GM10266 (cell line): ENCODE measurements around the gene CCSER1.
"Not testable (repeated sequence)": the region's sequence is repeated elsewhere in the genome, so short reads cannot be mapped to it uniquely, and the experiment has no call there.

ENCODE experiments used
- DNase-seq: peaks from one replicate; pipeline ENCODE4 v3.0.0; 2012; ENCODE audit errors: extremely low spot score
- TF ChIP-seq, protein P1 (sequence below): IDR thresholded peaks from 2 replicates; pipeline ENCODE4 v1.5.1; 2012; ENCODE audit warnings: mild to moderate bottlenecking, low read depth; ENCODE audit not compliant: control insufficient read depth, insufficient read depth; ENCODE audit errors: missing control alignments

Gene CCSER1

DNA sequence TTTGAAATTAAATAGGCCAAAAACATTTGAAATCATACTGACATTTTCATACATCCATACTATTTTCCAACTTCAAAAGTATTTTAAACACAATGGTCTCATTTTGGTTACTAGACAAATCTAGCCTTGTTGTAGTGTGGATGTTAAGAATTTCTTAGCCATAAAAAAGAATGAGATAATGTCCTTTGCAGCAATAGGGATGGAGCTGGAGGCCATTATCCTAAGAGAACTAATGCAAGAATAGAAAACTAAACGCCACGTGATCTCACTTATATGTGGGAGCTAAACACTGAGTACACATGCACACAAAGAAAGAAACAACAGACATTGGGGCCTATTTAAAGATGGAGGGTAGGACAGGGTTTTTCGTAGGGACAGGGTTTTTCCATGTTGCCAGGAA, 153.8 kb downstream of the CCSER1 start:
- no peak for DNase-seq
- TF ChIP-seq, protein P1, sequence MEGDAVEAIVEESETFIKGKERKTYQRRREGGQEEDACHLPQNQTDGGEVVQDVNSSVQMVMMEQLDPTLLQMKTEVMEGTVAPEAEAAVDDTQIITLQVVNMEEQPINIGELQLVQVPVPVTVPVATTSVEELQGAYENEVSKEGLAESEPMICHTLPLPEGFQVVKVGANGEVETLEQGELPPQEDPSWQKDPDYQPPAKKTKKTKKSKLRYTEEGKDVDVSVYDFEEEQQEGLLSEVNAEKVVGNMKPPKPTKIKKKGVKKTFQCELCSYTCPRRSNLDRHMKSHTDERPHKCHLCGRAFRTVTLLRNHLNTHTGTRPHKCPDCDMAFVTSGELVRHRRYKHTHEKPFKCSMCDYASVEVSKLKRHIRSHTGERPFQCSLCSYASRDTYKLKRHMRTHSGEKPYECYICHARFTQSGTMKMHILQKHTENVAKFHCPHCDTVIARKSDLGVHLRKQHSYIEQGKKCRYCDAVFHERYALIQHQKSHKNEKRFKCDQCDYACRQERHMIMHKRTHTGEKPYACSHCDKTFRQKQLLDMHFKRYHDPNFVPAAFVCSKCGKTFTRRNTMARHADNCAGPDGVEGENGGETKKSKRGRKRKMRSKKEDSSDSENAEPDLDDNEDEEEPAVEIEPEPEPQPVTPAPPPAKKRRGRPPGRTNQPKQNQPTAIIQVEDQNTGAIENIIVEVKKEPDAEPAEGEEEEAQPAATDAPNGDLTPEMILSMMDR: no peak

DNA sequence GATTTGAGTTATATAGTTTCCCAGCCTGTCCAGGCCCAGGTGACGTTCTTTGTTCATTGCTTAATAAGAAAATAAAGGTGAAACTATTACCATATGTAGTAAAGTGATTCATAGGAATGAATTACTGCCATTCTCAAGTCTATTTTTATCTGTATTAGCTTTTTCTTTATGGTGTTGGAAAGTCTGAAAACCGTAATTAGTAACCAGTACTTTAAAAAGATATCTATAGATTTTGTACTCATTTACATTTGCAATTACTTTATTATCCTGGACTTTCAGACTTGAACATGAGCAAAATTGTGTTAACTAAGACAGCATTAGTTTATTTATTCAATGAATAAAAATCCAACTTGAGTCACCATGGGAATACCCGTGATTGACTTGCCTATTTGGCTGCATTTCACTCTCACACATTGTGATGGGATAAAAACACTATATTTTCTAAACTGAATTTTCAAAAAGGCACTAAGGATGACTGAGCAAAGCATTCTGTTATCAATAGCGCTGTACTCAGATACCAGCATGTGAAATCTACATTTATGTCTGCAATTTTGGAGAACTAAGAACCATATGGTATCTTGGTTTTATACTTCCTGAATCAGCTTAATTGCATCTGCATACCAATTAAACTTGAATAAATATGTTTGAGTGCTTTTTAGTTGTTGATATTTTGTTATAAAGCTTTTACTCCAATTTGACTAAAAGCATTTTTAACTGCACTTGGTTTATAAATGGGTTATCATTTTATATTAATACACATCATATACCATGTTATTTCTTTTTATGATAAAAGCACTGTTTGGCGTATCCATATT, 154.6 kb downstream of the CCSER1 start:
- no peak for DNase-seq

DNA sequence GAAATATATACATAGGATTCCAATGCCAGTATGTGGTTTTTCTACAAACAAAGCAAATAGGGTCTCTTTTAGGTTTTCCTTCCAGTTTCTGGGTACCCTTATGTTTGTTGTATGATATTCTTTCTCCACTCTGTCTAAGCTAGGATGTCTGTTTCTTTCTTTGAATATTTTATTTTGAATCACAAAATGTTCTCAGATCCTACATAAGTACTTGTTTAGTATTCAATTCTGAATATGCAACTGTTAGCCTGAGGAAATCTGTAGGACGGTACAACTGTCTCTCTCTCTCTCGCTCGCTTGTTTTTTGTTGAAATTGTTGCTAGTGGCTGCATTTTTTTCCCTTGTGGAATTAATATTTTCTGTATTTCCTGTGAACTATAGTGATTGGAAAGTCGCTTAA, 163.2 kb downstream of the CCSER1 start:
- TF ChIP-seq, protein P1: no peak
- no peak for DNase-seq

More for the DNA sequence above, 154.6 kb downstream of the CCSER1 start:
- TF ChIP-seq, protein P1: no peak

DNA sequence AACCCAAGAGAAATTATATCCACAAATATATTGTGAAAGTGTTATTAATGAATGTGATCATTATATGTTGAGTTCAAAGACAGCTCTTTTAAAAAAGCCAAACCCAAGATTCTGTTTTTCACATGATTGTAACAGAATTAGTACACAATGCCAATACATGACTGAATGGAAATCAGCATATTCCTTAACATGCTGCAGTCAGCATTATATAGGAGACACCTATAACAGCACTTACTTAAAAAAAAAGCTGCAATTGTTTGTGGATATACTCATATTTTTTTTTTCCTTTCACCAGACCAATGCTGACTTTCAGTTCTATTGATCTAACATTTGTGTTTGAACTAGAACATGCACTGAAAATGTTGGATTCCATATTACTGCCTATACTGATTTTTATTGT, 165.2 kb downstream of the CCSER1 start:
- TF ChIP-seq, protein P1: no peak

DNA sequence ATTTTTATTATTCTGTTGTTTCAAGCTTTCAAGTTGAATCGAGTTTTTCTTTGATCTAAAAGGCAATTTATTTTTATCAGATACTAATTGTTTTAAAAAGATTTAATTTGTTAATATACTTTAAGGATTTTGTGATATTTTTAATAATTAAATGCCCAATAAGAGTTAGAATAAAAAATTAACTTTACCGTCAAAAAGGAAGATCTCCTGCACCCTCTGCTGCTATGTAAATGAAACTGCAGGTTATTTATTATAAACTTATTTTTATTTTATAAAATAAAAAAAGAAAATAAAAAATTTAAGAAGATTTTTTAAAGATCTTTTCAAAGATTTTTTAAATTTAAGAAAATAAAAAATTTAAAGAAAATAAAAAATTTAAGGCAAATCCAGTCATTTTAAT, 166.1 kb downstream of the CCSER1 start:
- TF ChIP-seq, protein P1: peak; percentile 9
- no peak for DNase-seq

More for the DNA sequence above, 165.2 kb downstream of the CCSER1 start:
- DNase-seq: no peak

DNA sequence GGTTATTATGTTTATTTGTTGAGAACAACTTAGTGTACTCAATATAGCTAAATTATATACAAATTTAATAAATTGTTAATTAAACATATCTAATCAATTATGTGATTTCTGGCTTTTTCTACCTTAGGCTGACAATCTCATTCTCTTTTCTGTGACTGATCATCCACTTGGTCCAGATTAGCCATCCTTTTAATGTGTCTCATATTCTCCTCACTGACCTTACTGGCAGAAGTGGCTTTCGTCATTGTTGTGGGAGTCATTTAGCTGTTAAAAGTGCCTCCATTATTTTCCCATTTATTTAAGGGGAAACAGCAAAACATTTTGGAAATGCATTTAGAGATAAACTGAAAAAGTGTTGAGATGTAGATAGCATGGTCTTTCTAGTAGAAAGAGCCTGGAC, 172.2 kb downstream of the CCSER1 start:
- DNase-seq: no peak
- TF ChIP-seq, protein P1: no peak

DNA sequence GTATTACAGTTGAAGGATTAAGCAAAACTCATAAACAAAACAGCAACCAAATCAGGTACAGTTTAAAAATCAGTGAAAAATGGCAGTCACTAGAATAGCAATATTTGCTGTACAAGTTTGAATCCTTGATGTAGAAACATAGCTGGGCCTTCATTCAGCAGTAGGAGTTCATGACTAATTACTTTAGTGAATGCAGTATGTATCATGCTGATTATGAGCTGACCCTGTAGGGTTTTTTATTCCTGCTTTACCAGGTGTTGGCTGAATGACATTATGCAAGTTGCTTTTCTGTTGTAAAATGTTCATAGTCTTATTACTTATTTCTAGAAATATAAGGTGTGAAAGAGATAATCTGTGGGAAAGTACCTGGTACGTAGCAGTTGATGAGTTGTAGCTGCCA, 179.6 kb downstream of the CCSER1 start:
- TF ChIP-seq, protein P1: no peak
- DNase-seq: no peak

DNA sequence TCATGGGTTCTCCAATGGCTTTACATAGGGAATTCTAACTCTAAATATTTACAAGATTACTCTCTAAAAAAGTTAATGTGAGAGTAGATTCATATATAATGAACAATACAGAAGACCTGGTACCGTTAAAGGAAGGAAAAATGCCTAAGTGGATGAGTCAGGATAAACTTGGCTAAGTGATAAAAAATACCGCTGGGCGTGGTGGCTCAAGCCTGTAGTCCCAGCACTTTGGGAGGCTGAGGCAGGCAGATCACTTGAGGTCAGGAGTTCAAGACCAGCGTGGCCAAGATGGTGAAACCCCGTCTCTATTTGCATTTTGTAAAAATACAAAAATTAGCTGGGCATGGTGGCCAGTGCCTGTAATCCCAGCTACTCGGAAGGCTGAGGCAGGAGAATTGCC, 189.9 kb downstream of the CCSER1 start:
- DNase-seq: not testable (repeated sequence)
